HT1080 (cell line): ENCODE results near the gene PXN. TPM values are rescaled to one million over a fixed set of nuclear protein-coding genes. Genes with fewer than 3 reads are reported as not detected.
"Not testable (repeated sequence)": the region's sequence is repeated elsewhere in the genome, so short reads cannot be mapped to it uniquely, and the experiment has no call there.

Experiments used
- DNase-seq: peaks from one replicate; pipeline ENCODE4 v3.0.0-alpha.2; 2015; ENCODE audit warnings: low read depth
- total RNA-seq: library from RNA; depleted of rRNA; stranded (reverse); fragments of >200 nt; shearing (Covaris generic); gene quantifications from 2 replicates; pipeline ENCODE4 v1.2.3, GENCODE V29; 2014

Gene PXN
- total RNA-seq, 1 experiment from 2014 or later = 238 TPM

GRCh38 chr12:120211904-120212283 lies 53.6 kb downstream of the PXN start:
- DNase-seq = no peak

GRCh38 chr12:120211243-120211903 lies 54.2 kb downstream of the PXN start:
- DNase-seq = no peak

- no peak for DNase-seq
Measured at GRCh38 chr12:120209851-120210250, 55.7 kb downstream of the PXN start.

GRCh38 chr12:120207227-120207626 lies 58.3 kb downstream of the PXN start:
- DNase-seq = no peak

- DNase-seq = not testable (repeated sequence)
Measured at GRCh38 chr12:120206781-120207180, 58.7 kb downstream of the PXN start.

- no peak for DNase-seq
Measured at GRCh38 chr12:120206228-120206627, 59.3 kb downstream of the PXN start.

- DNase-seq = no peak
Measured at GRCh38 chr12:120204171-120204570, 61.4 kb downstream of the PXN start.

- DNase-seq = peak; percentile 27
Measured at GRCh38 chr12:120200364-120200800, 65.1 kb downstream of the PXN start.

- peak; percentile 55 for DNase-seq
Measured at GRCh38 chr12:120199595-120200306, 65.8 kb downstream of the PXN start.

GRCh38 chr12:120199025-120199424 lies 66.5 kb downstream of the PXN start:
- DNase-seq = peak; percentile 28

- no peak for DNase-seq
Measured at GRCh38 chr12:120197542-120197887, 68.0 kb downstream of the PXN start.

GRCh38 chr12:120196817-120197541 lies 68.6 kb downstream of the PXN start:
- peak; percentile 48 for DNase-seq

- peak; percentile 29 for DNase-seq
Measured at GRCh38 chr12:120196363-120196762, 69.2 kb downstream of the PXN start.

GRCh38 chr12:120194534-120195395 lies 70.8 kb downstream of the PXN start, which contains the start of gene GCN1:
TSS of gene GCN1 (minus strand) at chr12:120194715. CDS start at chr12:120194697, 18 bp downstream.
- DNase-seq = peak; percentile 89

GRCh38 chr12:120194226-120194533 lies 71.3 kb downstream of the PXN start:
- DNase-seq = no peak

- DNase-seq = not testable (repeated sequence)
Measured at GRCh38 chr12:120193286-120193685, 72.2 kb downstream of the PXN start.

GRCh38 chr12:120190985-120191480 lies 74.5 kb downstream of the PXN start:
- no peak for DNase-seq

GRCh38 chr12:120190386-120190785 lies 75.1 kb downstream of the PXN start:
- no peak for DNase-seq

GRCh38 chr12:120186654-120187053 lies 78.9 kb downstream of the PXN start:
- no peak for DNase-seq

GRCh38 chr12:120183211-120183631 lies 82.3 kb downstream of the PXN start:
- DNase-seq = no peak

GRCh38 chr12:120181991-120182631 lies 83.4 kb downstream of the PXN start:
- peak; percentile 74 for DNase-seq
